Small intestine (tissue), 7 donors: ENCODE measurements around the gene CTNND2. TPM values are rescaled to one million over a fixed set of nuclear protein-coding genes. Genes with fewer than 3 reads are reported as not detected.

Source experiments
- DNase-seq, 2 donors: peaks; one replicate each; pipeline versions ENCODE4 v3.0.0 to v3.0.0-alpha.2; 2013
- FAIRE-seq: peaks from 2 replicates; lab custom pipeline; 2012; peaks lifted over from hg19 to GRCh38; lab: Jason Lieb, UNC
- H3K27ac ChIP-seq, 3 donors: one replicate each; pipeline ENCODE4 v1.5.1; 2013; ENCODE audit warnings: low read length in 2 of 3, mild to moderate bottlenecking in 2 of 3, control low read depth in 1 of 3, inconsistent platforms in 1 of 3, low read depth in 1 of 3, moderate library complexity in 1 of 3
- H3K27me3 ChIP-seq, 3 donors: one replicate each; pipeline ENCODE4 v1.6.1; 2013; ENCODE audit warnings: low read length in 3 of 3, inconsistent platforms in 1 of 3; ENCODE audit not compliant: control insufficient read depth in 3 of 3, insufficient read depth in 3 of 3
- H3K36me3 ChIP-seq, 3 donors: one replicate each; pipeline ENCODE4 v1.6.1; 2013; ENCODE audit warnings: low read length in 3 of 3, inconsistent platforms in 1 of 3, low read depth in 1 of 3, mild to moderate bottlenecking in 1 of 3, moderate library complexity in 1 of 3; ENCODE audit not compliant: control insufficient read depth in 3 of 3, insufficient read depth in 2 of 3
- H3K4me1 ChIP-seq, 3 donors: one replicate each; pipeline ENCODE4 v1.6.1; 2013; ENCODE audit warnings: low read length in 2 of 3, inconsistent platforms in 1 of 3, low read depth in 1 of 3, mild to moderate bottlenecking in 1 of 3, moderate library complexity in 1 of 3; ENCODE audit not compliant: control insufficient read depth in 3 of 3, insufficient read depth in 2 of 3
- H3K4me3 ChIP-seq, 3 donors: one replicate each; pipeline ENCODE4 v1.5.1; 2013; ENCODE audit warnings: low read length in 3 of 3, control low read depth in 1 of 3, inconsistent platforms in 1 of 3, low read depth in 1 of 3, mild to moderate bottlenecking in 1 of 3, moderate library complexity in 1 of 3
- H3K9me3 ChIP-seq, 2 donors: one replicate each; pipeline ENCODE4 v1.6.1; 2013; ENCODE audit warnings: low read depth in 1 of 2, low read length in 1 of 2; ENCODE audit not compliant: control insufficient read depth in 2 of 2, insufficient read depth in 1 of 2
- WGBS, 3 donors: extraction: QIAGEN DNeasy Blood & Tissue Kit; methylation state at CpG; one replicate each; pipeline ENCODE4 v1.1.7; 2013; 5-methylcytosine and 5-hydroxymethylcytosine counted together
- polyA plus RNA-seq, 4 donors: library from polyadenylated mRNA; stranded (reverse) in 3 of 4; unstranded in 1 of 4; fragments of 200-250 nt in 3 of 4; fragments of 120-200 nt in 1 of 4; gene quantifications; one replicate each; pipeline versions ENCODE4 v1.2.1 to v1.2.3, GENCODE V29; 2013
- donor health status: healthy with polysubstance abuse.
- donor health status: control.
- donor health status: control.
- donor health status: Bipolar disorder and iron deficiency.
- donor health status: healthy.

The CTNND2 gene
- polyA plus RNA-seq, 4 donors = 1.1 to 3.0 TPM; not detected in 2

GRCh38 chr5:11000515-11001353 lies 903.5 kb downstream of the CTNND2 start:
- no peak overlapping the region for H3K27ac ChIP-seq
- no peaks in the 10 kb centered on the region for H3K9me3 ChIP-seq
- no peaks in the 10 kb centered on the region for H3K4me1 ChIP-seq
- no peak overlapping the region for H3K4me3 ChIP-seq
- DNase-seq (no peak), FAIRE-seq (no peak)
- WGBS, 3 donors = 73 to 84% (median 75%) methylated on average over 2 of the region's 2 CpGs
- H3K27me3 ChIP-seq = no peaks in the 10 kb centered on the region
- no peaks in the 10 kb centered on the region for H3K36me3 ChIP-seq

GRCh38 chr5:10999714-11000113 lies 904.5 kb downstream of the CTNND2 start:
- no peak for FAIRE-seq
- WGBS, 3 donors = 88 to 93% (median 90%) methylated on average over 11 of the region's 11 CpGs

GRCh38 chr5:10995891-10996290 lies 908.4 kb downstream of the CTNND2 start:
- Histone ChIP-seq H3K27me3 (no peaks in the 10 kb centered on the region), H3K27ac (no peak overlapping the region), H3K36me3 (no peaks in the 10 kb centered on the region), H3K4me1 (no peaks in the 10 kb centered on the region), H3K9me3 (no peaks in the 10 kb centered on the region), H3K4me3 (no peak overlapping the region)
- DNase-seq = no peak
- 86 to 91% (median 87%) methylated on average over 8 of the region's 8 CpGs for WGBS, 3 donors
- no peak for FAIRE-seq

More at GRCh38 chr5:10999714-11000113, 904.5 kb downstream of the CTNND2 start:
- Histone ChIP-seq H3K4me1 (no peaks in the 10 kb centered on the region), H3K36me3 (no peaks in the 10 kb centered on the region), H3K9me3 (no peaks in the 10 kb centered on the region), H3K27me3 (no peaks in the 10 kb centered on the region), H3K4me3 (no peak overlapping the region), H3K27ac (no peak overlapping the region)
- no peak for DNase-seq

DNA sequence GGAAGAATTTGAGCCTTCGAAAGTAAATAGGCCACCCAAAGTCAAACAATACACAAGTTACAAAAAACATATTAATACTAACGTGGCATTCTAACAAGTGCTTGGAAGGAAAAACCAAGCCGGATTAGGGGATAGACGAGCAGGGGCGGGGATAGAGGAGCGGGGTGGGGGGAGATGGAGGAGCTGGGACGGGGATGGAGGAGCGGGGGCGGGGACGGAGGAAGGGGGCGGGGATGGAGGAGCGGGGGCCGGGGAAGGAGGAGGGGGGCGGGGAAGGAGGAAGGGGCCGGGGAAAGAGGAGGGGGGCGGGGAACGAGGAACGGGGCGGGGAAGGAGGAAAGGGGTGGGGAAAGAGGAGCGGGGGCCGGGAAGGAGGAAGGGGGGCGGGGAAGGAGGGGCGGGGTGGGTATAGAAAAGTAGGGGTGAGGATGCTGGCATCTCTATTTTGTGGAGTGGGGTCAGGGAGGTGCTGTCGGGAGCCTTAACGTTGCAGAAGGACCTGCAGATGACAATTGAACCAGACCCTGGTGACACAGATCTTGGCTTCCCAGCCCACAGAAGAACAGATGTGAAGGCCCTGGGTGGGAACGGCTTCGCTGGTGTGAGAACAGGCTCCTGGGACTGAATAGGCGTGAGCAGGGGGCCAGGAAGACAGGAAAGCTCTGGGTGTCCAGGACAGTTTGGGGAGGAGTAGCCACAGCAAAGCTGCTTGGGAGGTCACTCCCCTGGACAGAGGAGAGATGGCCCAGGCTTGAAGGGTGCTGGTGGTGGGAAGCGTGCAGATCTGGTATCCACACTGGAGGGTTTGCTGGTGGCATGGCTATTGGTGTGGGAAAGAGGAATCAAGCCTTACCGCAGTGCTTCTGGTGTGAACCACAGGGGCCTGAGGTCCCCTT lies 909.9 kb downstream of the CTNND2 start:
- Histone ChIP-seq H3K27me3 (no peaks in the 10 kb centered on the region), H3K36me3 (no peaks in the 10 kb centered on the region), H3K4me1 (no peaks in the 10 kb centered on the region), H3K27ac (no peak overlapping the region), H3K9me3 (no peaks in the 10 kb centered on the region), H3K4me3 (no peak overlapping the region)
- DNase-seq (no peak), FAIRE-seq (no peak)
- 69 to 79% (median 76%) methylated on average over 17 to 21 of the region's 30 CpGs for WGBS, 3 donors

DNA sequence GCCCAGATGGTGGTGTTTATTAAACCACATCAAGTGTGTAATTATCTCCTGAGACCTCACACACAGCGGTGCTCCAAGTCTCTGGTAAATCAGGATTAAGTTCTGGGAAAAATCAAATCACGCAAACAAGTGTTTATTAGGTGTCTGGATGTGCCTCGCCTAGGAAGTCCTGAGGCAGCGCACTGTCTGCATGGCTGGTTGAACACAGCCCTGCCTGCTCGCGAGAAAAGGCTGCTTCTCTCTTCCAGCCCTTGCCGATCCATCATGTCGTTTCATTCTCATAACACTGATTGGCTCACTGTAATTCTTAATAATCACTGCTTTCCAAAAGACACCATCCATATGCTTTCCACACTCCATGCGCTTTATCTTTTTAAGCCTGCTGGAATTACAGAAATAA lies 913.6 kb downstream of the CTNND2 start:
- H3K4me3 ChIP-seq = no peak overlapping the region
- H3K27ac ChIP-seq = no peak overlapping the region
- H3K27me3 ChIP-seq = no peaks in the 10 kb centered on the region
- peaks cover 0 to 2% (median 0%) of the 10 kb centered on the region in 3 donors for H3K4me1 ChIP-seq
- WGBS, 3 donors = 85 to 91% (median 89%) methylated on average over 9 of the region's 9 CpGs
- no peaks in the 10 kb centered on the region for H3K9me3 ChIP-seq
- no peaks in the 10 kb centered on the region for H3K36me3 ChIP-seq
- no peak for FAIRE-seq
- no peak for DNase-seq

DNA sequence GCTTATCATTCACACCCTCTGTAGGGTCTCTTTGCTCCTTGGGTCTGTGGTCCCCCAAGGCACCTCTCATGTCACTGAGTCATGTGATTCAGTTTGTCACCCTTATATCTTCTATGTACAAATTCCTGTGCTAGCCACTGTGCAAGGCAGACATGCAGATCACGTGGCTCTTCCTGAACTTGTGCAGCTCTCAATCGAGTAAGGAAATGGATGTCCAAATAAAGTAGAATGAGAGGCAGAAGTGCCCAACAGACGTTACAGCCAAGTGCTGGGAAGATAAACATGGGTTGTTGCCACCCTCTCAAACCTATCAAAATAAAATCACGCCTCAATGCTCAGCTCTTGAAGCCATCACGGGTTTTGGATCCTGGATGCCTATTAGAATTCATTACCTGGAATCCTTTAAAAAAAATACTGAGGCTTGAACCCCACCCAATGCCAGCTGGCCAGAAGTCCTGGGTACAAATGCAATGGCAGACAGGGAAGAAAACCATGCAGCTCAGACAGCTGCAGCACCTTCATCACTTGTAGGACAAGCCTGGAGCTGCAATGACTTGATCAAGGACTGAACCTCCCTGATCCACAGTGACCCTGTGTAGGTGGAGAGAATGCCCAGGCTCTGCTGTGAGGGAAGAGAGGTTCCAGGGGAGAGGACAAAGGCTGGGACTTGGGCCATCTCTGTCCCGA lies 914.5 kb downstream of the CTNND2 start:
- Histone ChIP-seq H3K36me3 (no peaks in the 10 kb centered on the region), H3K27me3 (no peaks in the 10 kb centered on the region), H3K4me3 (no peak overlapping the region), H3K9me3 (no peaks in the 10 kb centered on the region), H3K4me1 (peaks cover 0 to 2% (median 0%) of the 10 kb centered on the region in 3 donors), H3K27ac (no peak overlapping the region)
- WGBS, 3 donors = 53 to 56% (median 55%) methylated on average over 6 of the region's 6 CpGs
- FAIRE-seq (no peak), DNase-seq (no peak)

- no peaks in the 10 kb centered on the region for H3K9me3 ChIP-seq
- H3K36me3 ChIP-seq = no peaks in the 10 kb centered on the region
- no peak overlapping the region for H3K27ac ChIP-seq
- no peak for DNase-seq
- H3K4me1 ChIP-seq = peaks cover 0 to 2% (median 0%) of the 10 kb centered on the region in 3 donors
- no peaks in the 10 kb centered on the region for H3K27me3 ChIP-seq
- FAIRE-seq = no peak
- WGBS, 3 donors = 31 to 39% (median 37%) methylated on average over 2 of the region's 2 CpGs
- H3K4me3 ChIP-seq = no peak overlapping the region
Observed at GRCh38 chr5:10988622-10989021, 915.6 kb downstream of the CTNND2 start.

GRCh38 chr5:10987925-10988504 lies 916.2 kb downstream of the CTNND2 start:
- H3K27ac ChIP-seq = no peak overlapping the region
- DNase-seq (peak; percentile 47 to 69), FAIRE-seq (no peak)
- H3K4me3 ChIP-seq = no peak overlapping the region
- no peaks in the 10 kb centered on the region for H3K27me3 ChIP-seq
- peaks cover 0 to 2% (median 0%) of the 10 kb centered on the region in 3 donors for H3K4me1 ChIP-seq
- H3K36me3 ChIP-seq = no peaks in the 10 kb centered on the region
- no peaks in the 10 kb centered on the region for H3K9me3 ChIP-seq
- WGBS, 3 donors = 17 to 21% (median 20%) methylated on average over 17 of the region's 17 CpGs
